ENCODE results near the gene APOL1.

Gene APOL1

DNA sequence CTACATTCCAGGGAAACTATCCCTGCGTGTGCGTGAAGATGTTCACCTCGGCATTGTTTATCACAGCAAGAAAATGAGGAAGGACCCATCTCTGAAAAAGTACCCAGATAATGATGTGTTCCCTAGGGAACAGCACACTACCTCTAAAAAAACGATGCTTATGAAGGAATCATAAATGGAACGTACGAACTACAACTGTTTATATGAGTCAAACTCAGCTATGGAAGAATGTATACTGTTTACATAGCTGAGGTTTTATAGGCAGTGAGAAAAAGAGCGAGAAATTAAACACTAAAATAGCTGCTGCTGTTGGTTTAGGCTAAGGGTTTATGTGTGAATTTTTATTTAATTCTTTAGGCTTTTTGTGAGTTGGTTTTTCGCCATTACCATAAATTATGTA, 48.9 kb downstream of the APOL1 start:
- Histone ChIP-seq H3K4me1 (ENCODE audit: control insufficient read depth, insufficient read depth, low read length, poor library complexity, severe bottlenecking) (peaks cover 5% of the 10 kb centered on the region), H3K36me3 (ENCODE audit: control insufficient read depth, insufficient read depth, low read length) (peaks cover 99% of the 10 kb centered on the region), H3K9me3 (ENCODE audit: control insufficient read depth, low read length) (no peaks in the 10 kb centered on the region), H3K4me3 (ENCODE audit: extremely low read depth, insufficient read depth, low read length, poor library complexity, severe bottlenecking) (no peak overlapping the region), H3K27ac (ENCODE audit: low read depth, low read length, severe bottlenecking) (no peak overlapping the region)
- WGBS, 2 experiments (ENCODE audit: insufficient coverage in 2 of 2): 94 to 100% methylated on average over 3 to 7 of the region's 8 CpGs

DNA sequence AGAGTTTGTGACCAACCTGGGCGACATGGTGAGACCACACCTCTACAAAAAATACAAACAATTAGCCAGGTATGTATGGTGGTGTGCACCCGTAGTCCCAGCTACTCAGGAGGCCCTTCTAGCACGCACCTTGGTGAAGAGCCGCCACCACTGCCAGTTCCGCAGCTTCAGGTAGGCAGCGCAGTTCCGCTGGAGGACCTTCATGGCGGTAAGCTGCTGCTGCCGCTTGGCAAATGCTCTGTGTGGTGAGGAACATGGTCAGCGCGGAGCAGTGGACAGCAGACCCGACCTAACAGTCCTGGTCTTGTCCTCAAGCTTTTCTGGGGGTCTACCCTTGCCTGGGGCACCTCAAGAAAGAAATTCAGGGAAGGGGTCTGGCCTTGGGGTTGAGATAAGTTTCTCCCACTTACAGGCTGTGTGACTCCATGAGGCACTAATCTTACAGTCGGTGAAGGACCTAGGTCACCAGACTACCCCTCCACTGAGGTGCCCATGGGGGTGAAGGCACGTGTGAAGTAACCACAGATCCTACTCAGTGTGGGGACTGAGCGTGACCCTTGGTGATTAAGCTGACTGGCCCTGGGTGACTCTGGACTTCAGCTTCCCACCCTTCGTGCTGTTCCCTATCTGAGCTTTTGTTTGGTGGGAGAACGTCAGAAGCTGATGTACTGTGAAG, 49.6 kb downstream of the APOL1 start:
- H3K9me3 ChIP-seq (ENCODE audit: control insufficient read depth, low read length): no peaks in the 10 kb centered on the region
- H3K36me3 ChIP-seq (ENCODE audit: control insufficient read depth, insufficient read depth, low read length): peaks cover 99% of the 10 kb centered on the region
- peak overlapping the region; percentile 10 for H3K27ac ChIP-seq (ENCODE audit: low read depth, low read length, severe bottlenecking)
- WGBS, 2 experiments (ENCODE audit: insufficient coverage in 2 of 2): 94 to 97% methylated on average over 15 to 16 of the region's 17 CpGs
- H3K4me1 ChIP-seq (ENCODE audit: control insufficient read depth, insufficient read depth, low read length, poor library complexity, severe bottlenecking): peaks cover 8% of the 10 kb centered on the region
- H3K4me3 ChIP-seq (ENCODE audit: extremely low read depth, insufficient read depth, low read length, poor library complexity, severe bottlenecking): no peak overlapping the region

DNA sequence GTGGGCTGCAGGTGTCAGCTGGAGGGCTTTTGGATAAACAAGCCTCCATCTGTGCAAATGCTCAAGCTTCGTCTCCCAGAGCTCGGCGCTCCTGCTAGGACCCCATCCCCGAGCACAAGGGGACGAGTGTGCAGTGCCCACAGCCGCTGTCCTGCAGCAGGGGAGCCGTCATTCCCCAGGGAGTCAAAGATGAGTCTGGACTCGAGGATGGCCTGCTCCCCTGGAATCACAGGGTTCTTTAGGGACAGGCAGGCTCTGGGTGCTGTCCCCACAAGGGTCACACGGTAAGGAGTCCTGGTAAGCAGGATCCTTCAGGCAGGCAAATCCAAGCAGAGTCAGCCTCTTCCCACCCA, 50.2 kb downstream of the APOL1 start:
- H3K27ac ChIP-seq (ENCODE audit: low read depth, low read length, severe bottlenecking): no peak overlapping the region
- H3K9me3 ChIP-seq (ENCODE audit: control insufficient read depth, low read length): no peaks in the 10 kb centered on the region
- H3K36me3 ChIP-seq (ENCODE audit: control insufficient read depth, insufficient read depth, low read length): peaks cover 99% of the 10 kb centered on the region
- H3K4me1 ChIP-seq (ENCODE audit: control insufficient read depth, insufficient read depth, low read length, poor library complexity, severe bottlenecking): peaks cover 8% of the 10 kb centered on the region
- WGBS, 2 experiments (ENCODE audit: insufficient coverage in 2 of 2): 83 to 100% methylated on average over 2 to 9 of the region's 9 CpGs
- H3K4me3 ChIP-seq (ENCODE audit: extremely low read depth, insufficient read depth, low read length, poor library complexity, severe bottlenecking): no peak overlapping the region

DNA sequence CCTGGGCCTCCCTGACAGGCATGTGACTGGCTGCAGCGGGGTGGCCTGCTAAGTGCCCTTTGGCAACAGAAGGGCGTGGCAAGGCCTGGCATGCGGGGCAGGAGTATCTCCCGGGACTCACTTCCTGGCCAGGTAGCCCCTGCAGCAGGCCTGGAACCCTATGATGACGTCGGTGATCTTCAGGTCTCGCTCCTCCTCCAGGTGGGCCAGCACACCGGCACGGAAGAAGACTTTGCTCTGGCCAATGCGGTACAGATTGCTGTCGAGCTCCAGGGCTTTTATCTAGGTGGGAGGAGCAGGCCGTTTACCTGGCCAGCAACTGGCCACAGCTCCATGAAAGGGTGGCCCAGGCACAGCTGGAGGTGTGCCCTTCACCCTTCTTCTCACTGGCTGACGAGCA, 50.9 kb downstream of the APOL1 start:
- H3K27ac ChIP-seq (ENCODE audit: low read depth, low read length, severe bottlenecking): no peak overlapping the region
- WGBS, 2 experiments (ENCODE audit: insufficient coverage in 2 of 2): 97 to 98% methylated on average over 13 of the region's 13 CpGs
- peaks cover 99% of the 10 kb centered on the region for H3K36me3 ChIP-seq (ENCODE audit: control insufficient read depth, insufficient read depth, low read length)

DNA sequence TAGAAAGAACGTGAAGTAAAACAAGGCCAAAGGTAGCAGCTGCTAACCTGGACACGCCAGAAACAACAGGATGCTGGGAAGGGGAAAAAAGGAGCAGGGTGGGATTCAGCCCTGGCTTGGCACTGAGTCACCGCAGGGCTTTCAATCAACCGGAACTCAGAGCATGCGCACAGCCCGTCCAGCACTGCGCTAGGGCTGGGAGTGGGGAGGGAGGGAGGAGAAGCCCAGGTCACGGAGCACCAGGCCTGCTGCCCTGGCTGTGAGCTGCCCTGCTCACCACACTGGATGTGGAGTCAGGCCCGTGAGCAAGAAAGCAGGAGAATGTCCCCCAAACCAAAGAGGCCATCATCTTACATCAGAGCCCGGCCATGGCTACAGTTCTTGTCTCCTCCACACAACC, 51.5 kb downstream of the APOL1 start:
- Histone ChIP-seq H3K4me1 (ENCODE audit: control insufficient read depth, insufficient read depth, low read length, poor library complexity, severe bottlenecking) (peaks cover 8% of the 10 kb centered on the region), H3K36me3 (ENCODE audit: control insufficient read depth, insufficient read depth, low read length) (peaks cover 99% of the 10 kb centered on the region), H3K4me3 (ENCODE audit: extremely low read depth, insufficient read depth, low read length, poor library complexity, severe bottlenecking) (no peak overlapping the region), H3K9me3 (ENCODE audit: control insufficient read depth, low read length) (no peaks in the 10 kb centered on the region), H3K27ac (ENCODE audit: low read depth, low read length, severe bottlenecking) (peak overlapping the region; percentile 23)
- 96 to 98% methylated on average over 7 to 10 of the region's 10 CpGs for WGBS, 2 experiments (ENCODE audit: insufficient coverage in 2 of 2)

More for the DNA sequence above, 50.9 kb downstream of the APOL1 start:
- Histone ChIP-seq H3K9me3 (ENCODE audit: control insufficient read depth, low read length) (no peaks in the 10 kb centered on the region), H3K4me1 (ENCODE audit: control insufficient read depth, insufficient read depth, low read length, poor library complexity, severe bottlenecking) (peaks cover 8% of the 10 kb centered on the region), H3K4me3 (ENCODE audit: extremely low read depth, insufficient read depth, low read length, poor library complexity, severe bottlenecking) (no peak overlapping the region)

DNA sequence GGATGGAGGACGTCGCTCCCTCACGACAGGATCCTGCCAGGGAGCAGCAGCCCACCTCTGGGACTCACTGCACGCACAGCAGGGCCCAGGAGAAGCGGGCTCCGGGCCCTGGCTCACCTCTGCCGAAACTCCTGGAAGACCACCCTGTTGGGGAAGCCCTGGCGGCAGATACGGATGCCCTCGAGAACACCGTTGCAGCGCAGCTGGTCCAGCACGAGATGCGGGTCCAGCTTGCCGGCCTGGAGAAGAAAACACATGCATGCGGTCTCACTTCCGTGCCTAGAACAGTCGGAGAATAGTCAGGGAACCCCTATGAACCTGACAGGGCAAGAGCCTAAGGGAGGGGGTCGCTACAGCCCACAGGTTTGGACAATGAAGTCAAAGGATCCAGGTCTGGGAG, 52.9 kb downstream of the APOL1 start:
- Histone ChIP-seq H3K27ac (ENCODE audit: low read depth, low read length, severe bottlenecking) (no peak overlapping the region), H3K4me1 (ENCODE audit: control insufficient read depth, insufficient read depth, low read length, poor library complexity, severe bottlenecking) (peaks cover 8% of the 10 kb centered on the region), H3K4me3 (ENCODE audit: extremely low read depth, insufficient read depth, low read length, poor library complexity, severe bottlenecking) (no peak overlapping the region), H3K36me3 (ENCODE audit: control insufficient read depth, insufficient read depth, low read length) (peaks cover 99% of the 10 kb centered on the region), H3K9me3 (ENCODE audit: control insufficient read depth, low read length) (no peaks in the 10 kb centered on the region)
- WGBS, 2 experiments (ENCODE audit: insufficient coverage in 2 of 2): 95 to 97% methylated on average over 18 to 19 of the region's 19 CpGs

DNA sequence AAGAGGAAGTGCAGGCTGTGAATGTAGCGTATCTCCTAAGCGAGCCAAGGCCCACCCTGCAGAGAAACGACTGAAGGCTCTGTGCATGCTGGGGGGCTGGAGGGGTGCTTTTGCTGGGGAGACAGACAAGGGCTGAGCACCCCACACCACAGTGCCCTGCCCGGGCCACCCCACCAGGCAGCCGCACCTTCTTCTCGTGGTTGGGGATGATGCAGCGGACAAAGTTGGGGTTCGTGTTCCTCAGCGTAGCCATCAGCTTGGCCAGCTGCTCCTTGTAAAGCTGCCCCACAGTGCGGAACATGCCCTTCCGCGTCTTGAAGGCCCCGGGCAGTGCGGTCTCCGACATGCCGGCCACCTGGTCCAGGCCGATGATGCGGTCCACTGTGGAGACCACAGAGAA, 53.3 kb downstream of the APOL1 start:
- H3K4me3 ChIP-seq (ENCODE audit: extremely low read depth, insufficient read depth, low read length, poor library complexity, severe bottlenecking): no peak overlapping the region
- no peaks in the 10 kb centered on the region for H3K9me3 ChIP-seq (ENCODE audit: control insufficient read depth, low read length)
- 92 to 96% methylated on average over 18 of the region's 18 CpGs for WGBS, 2 experiments (ENCODE audit: insufficient coverage in 2 of 2)
- peaks cover 99% of the 10 kb centered on the region for H3K36me3 ChIP-seq (ENCODE audit: control insufficient read depth, insufficient read depth, low read length)
- peaks cover 8% of the 10 kb centered on the region for H3K4me1 ChIP-seq (ENCODE audit: control insufficient read depth, insufficient read depth, low read length, poor library complexity, severe bottlenecking)
- H3K27ac ChIP-seq (ENCODE audit: low read depth, low read length, severe bottlenecking): no peak overlapping the region

DNA sequence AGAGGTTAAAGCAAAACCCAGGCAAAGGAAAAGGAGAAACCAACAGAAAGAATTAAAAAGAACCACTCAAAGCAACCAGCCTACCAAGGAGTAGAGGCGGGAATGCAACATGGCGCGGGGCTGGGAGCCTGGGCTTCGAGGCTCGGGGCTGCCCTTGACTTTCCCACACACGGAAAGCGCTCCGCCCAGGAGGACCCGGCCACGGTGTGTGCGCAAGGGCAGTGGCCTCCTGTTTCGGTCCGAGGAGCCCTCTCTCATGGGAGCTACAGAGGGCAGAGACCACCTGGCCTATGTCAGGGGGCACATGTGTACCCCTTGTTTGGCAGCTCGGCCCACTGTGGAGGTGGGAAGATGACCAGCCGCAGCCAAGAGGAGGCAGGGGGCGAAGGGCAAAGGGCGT, 55.9 kb downstream of the APOL1 start:
- H3K9me3 ChIP-seq (ENCODE audit: control insufficient read depth, low read length): no peaks in the 10 kb centered on the region
- H3K4me1 ChIP-seq (ENCODE audit: control insufficient read depth, insufficient read depth, low read length, poor library complexity, severe bottlenecking): peaks cover 17% of the 10 kb centered on the region
- H3K27ac ChIP-seq (ENCODE audit: low read depth, low read length, severe bottlenecking): no peak overlapping the region
- no peak overlapping the region for H3K4me3 ChIP-seq (ENCODE audit: extremely low read depth, insufficient read depth, low read length, poor library complexity, severe bottlenecking)
- peaks cover 99% of the 10 kb centered on the region for H3K36me3 ChIP-seq (ENCODE audit: control insufficient read depth, insufficient read depth, low read length)
- 94 to 96% methylated on average over 15 to 17 of the region's 17 CpGs for WGBS, 2 experiments (ENCODE audit: insufficient coverage in 2 of 2)

DNA sequence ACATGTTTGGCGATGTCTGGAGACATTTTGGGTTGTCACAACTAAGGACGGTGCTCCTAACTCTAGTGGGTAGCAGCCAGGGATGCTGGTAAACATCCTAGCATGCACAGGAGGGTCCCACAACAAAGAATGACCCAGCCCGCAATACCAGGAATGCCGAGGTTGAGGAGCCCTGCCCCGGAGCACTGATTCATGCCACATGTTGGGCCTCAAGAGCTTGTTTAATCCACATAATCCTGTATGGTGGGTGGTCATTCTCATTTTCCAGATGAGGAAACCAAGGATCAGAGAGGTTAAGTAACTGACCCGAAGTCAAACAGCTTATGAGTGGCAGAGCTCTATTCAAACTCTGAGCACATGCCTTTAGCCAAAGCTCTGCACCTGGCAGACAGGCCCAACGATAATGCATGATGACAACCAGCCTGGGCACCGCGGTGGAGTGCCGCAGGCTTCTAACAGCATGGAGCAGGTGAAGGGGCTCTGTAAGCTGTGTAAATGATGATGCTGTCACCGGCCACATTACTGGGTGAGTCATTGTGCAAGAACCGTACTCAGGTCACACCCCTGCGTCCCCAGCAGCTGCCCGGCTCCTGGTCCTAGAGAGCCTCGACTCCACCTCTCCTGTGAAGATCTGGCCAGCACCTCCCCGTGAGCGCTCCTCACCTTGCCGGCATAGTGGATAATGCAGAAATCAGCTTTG, 58.6 kb downstream of the APOL1 start:
- no peak overlapping the region for H3K4me3 ChIP-seq (ENCODE audit: extremely low read depth, insufficient read depth, low read length, poor library complexity, severe bottlenecking)
- WGBS, 2 experiments (ENCODE audit: insufficient coverage in 2 of 2): 87 to 91% methylated on average over 18 of the region's 18 CpGs
- H3K27ac ChIP-seq (ENCODE audit: low read depth, low read length, severe bottlenecking): no peak overlapping the region
- peaks cover 20% of the 10 kb centered on the region for H3K4me1 ChIP-seq (ENCODE audit: control insufficient read depth, insufficient read depth, low read length, poor library complexity, severe bottlenecking)
- peaks cover 97% of the 10 kb centered on the region for H3K36me3 ChIP-seq (ENCODE audit: control insufficient read depth, insufficient read depth, low read length)
- no peaks in the 10 kb centered on the region for H3K9me3 ChIP-seq (ENCODE audit: control insufficient read depth, low read length)

DNA sequence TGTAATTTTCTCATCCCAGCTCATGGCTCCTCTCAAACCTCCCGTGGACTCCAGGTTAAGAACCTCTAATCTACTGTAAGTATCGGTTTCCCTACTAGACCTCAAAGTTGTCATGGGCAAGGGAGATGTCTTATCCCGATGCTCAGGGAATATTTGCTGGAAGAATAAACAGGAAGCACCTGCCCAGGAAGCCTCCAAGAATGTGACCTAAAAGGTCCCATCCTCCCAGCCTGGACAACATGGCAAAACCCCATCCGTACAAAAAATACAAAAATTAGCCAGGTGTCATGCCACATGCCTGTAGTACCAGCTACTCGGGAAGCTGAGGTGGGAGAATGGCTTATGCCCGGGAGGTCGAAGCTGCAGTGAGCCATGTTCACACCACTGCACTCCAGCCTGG, 62.4 kb downstream of the APOL1 start:
- H3K4me3 ChIP-seq (ENCODE audit: extremely low read depth, insufficient read depth, low read length, poor library complexity, severe bottlenecking): no peak overlapping the region
- H3K27ac ChIP-seq (ENCODE audit: low read depth, low read length, severe bottlenecking): no peak overlapping the region
- WGBS, 2 experiments (ENCODE audit: insufficient coverage in 2 of 2): 98% methylated on average over 6 to 7 of the region's 7 CpGs
- H3K36me3 ChIP-seq (ENCODE audit: control insufficient read depth, insufficient read depth, low read length): peaks cover 97% of the 10 kb centered on the region
- no peaks in the 10 kb centered on the region for H3K9me3 ChIP-seq (ENCODE audit: control insufficient read depth, low read length)
- peaks cover 14% of the 10 kb centered on the region for H3K4me1 ChIP-seq (ENCODE audit: control insufficient read depth, insufficient read depth, low read length, poor library complexity, severe bottlenecking)

DNA sequence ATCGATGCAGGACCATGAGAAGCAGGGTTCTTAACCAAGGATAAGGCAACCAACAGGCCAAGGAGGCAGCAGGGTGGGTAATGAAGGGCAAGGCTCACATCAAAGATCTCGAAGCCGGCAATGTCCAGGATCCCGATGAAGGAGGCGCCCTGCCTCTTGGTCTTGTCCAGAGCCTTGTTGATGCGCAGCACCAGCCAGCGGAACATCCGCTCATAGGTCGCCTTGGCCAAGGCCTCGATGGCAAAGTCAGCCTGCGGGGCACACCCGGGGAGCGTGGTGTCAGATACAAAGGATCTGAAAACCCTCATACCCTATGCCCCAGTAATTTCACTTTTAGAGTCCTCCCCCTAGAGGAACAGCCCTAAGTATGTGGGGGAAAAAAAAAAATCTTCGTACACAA, 63.5 kb downstream of the APOL1 start:
- WGBS, 2 experiments (ENCODE audit: insufficient coverage in 2 of 2): 98 to 99% methylated on average over 9 to 13 of the region's 14 CpGs
- Histone ChIP-seq H3K27ac (ENCODE audit: low read depth, low read length, severe bottlenecking) (no peak overlapping the region), H3K4me1 (ENCODE audit: control insufficient read depth, insufficient read depth, low read length, poor library complexity, severe bottlenecking) (peaks cover 14% of the 10 kb centered on the region), H3K36me3 (ENCODE audit: control insufficient read depth, insufficient read depth, low read length) (peaks cover 97% of the 10 kb centered on the region), H3K9me3 (ENCODE audit: control insufficient read depth, low read length) (no peaks in the 10 kb centered on the region), H3K4me3 (ENCODE audit: extremely low read depth, insufficient read depth, low read length, poor library complexity, severe bottlenecking) (no peak overlapping the region)

Data from mesodermal cell (in vitro differentiated cells).